HCEC 1CT (cell line): ENCODE data around the gene ACTN4.

Experiments used
- DNase-seq: peaks from one replicate; pipeline ENCODE4 v3.0.0-alpha.2; 2017

ACTN4 gene

DNA sequence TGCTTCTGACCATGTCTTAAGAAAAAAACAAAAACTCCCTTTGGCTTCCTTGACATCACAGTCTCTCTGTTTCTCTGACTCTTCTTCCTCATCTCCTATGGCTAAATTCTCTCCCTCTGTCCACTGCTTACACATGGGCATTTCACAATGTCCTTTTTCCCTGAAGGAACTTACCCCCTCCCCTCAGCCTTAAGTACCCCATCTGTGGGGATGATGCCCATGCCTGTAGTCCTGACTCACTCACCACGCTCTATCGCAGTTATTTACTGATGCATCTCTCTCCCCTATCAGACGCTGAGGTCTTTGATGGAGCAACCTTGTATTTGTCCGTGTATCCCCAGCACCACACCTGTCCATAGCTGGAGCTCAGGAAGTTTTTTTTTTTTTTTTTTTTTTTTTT, 32.4 kb downstream of the ACTN4 start:
- peak; percentile 22 for DNase-seq

DNA sequence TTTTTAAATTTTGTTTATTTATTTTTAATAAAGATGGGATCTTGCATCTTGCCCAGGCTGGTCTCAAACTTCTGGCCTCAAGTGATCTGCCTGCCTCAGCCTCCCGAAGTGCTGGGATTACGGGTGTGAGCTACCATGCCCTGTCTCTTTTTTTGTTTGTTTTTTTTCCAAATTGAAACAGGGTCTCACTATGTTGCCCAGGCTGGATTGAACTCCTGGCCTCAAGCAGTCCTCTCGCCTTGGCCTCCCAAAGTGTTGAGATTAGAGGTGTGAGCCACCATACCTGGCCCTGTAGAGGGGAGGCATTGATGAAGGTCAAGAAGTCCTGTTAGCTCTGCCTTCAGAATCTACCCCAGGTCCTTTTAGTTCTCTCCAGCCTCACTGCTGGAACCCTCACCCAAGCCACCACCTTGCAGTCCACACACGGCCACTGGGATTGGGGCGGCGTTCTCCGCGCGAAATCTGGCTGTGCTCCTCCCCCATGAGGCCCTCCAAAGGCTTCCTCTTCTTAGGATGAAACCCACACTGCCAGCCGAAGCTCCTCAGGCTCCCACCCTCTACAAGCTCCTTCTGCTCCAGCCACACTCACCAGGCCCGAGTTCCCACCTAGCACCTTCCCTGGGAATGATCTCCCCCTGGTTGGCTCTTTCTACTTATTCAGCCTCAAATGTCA, 34.9 kb downstream of the ACTN4 start:
- DNase-seq: no peak

DNA sequence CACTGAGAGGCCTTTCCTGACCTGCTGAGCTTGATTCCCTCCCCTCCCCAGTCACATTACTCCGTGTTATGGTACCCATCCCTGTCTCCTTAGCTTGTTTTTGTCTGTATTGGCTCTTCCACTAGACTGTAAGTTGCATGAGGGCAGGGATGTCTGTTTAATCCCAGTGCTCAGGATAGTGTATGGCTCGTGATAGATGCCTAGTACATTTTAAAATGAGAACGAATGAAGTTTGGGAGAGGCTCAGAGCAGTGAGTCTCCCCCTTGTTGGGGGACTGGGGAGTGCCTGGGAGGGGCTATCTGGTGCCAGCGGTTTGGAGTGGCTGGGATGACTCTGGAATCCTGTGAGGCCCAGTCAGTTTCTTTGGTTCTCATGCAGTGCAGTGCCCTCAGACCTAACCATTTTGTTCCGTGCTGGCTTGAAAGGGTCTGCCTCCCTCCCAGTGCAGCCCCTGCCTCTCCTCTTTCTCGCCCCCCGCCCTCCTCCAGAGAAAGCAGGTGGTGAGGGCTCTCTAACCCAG, 35.5 kb downstream of the ACTN4 start:
- DNase-seq: no peak

DNA sequence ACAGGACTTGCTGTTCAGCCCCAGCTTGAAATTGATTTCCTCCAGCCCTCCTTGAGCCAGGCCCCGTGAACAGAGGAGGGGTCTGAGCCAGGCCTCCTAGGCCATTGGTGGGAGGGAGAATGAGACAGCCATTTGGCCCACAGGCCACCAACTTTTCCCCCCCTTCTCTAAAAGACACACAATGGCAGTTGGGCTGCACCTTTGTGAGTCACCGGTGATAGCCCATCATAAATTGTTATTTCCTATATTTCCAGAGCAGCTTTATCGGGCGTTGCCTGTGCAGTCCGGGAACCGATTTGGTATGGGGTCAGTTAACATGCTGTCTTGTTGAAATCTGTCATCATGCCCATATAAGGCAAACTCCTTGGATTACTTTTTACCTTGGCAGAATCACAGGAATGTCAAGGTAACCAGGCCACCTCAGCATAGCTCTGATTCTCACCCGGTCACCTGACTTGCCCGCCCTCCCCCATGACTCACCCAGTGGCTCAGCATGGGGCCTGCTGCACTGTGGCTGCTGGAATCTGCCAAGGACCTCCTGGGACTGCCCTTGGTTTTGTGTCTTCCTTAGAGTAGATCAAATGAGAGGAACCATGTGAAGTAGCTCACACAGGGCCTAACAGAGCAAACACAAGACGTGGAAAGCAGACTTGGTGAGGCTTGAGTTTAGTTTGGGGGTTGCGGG, 36.1 kb downstream of the ACTN4 start:
- peak; percentile 86 for DNase-seq

DNA sequence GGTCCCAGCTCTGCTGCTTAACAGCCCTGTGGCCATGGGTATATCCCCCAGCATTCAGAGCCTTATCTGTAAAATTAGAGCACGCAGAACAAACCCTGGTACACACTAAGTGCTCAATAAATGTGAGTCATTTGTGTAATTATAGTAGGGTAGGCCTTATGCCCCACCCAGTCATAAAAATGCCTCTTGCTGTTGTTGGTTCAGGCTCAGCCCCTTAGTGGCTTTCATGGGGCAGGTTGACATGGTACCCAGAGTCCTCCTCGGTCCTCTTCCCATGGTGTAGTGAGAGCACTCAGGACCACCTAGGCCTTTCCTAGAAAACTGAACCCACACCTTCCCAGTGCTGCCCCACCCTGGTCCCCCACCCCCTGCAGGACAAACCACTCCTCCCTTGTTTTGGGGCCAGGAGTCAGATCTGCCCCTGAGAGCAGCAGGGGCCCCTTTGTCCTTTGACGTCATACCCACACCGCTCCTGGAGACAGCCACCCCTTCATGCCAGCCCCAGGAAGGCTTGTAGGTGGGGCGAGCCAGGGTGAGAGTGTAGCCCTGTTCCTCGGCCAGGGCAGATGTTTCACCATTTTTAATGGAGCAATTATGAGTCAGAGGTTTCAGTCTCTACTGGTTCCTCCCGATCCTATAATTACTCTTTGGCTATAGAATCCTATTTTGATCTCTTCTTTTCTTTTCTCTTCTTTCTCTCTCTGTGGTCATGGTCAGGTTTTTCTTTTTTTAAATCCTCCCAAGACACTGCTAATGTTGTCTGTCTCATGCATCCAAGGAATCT, 36.8 kb downstream of the ACTN4 start:
- DNase-seq: peak; percentile 94

DNA sequence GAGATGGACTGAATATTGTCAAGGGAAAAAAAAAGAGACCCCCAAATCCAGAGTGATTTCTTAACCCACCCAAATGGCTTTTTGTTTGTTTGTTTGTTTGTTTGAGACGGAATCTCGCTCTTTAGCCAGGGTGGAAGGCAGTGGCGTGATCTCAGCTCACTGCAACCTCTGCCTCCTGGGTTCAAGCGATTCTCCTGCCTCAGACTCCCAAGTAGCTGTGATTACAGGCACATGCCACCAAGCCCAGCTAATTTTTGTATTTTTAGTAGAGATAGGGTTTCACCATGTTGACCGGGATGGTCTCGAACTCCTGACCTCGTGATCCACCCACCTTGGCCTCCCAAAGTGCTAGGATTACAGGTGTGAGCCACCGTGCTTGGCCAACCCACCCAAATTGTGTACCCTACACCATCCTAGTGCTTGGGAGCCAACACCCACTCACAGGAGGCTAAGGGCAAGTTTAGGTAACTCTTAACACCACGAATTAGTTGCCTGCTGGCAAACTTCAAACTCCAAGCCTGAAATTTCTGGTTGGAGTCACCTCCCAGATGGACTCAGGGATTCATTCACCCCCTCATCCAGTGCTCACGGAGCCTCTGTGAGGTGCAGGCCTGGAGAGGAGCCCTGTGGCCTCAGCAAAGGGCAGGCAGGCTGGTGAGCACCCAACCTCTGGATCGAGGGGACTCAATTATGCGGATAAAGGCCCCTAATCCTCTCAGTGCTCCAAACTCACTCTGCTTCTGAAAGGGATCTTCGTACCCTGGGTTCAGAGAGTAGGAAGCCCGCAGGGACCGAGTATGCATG, 37.6 kb downstream of the ACTN4 start:
- DNase-seq: no peak

DNA sequence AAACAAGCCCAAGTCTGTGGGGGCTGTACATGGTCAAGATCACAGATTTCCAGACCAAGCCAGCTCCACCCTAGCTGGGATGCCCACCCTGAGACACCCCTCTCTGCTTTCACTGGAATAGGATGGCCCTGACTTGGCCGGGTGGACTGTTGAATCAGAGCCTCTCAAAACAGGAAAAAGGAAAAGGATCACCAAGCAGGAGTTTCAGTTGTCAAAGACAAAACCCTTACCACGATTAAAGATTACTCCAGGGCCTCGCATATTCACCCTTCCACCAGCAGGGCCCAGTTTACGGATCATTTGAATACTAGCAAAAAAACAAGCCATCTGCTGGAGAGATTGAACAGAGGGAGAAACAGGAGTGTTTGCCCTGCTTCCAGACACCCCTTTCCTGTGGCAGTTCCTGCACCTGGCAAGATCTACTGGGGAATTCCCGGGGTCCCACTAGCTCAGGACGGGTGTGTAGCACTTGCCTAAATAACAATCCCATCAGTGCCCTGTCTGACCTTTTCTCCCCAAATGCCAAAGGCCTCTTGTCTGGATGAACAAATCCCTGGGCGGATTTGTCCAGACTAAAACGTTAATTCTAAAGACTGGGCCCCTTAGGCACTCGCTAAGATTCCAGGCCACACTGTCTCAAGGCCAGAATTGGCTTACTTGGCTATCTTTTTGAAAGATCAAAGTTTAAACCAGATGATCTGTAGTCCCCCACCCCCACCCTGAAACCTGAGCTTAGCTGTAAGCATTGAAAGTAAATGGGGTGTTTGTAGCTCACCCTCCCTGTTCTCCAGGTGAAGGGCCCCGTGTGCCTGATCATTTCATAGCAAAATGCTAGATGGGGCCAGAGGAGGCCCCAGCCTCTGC, 38.4 kb downstream of the ACTN4 start:
- DNase-seq: peak; percentile 60

DNA sequence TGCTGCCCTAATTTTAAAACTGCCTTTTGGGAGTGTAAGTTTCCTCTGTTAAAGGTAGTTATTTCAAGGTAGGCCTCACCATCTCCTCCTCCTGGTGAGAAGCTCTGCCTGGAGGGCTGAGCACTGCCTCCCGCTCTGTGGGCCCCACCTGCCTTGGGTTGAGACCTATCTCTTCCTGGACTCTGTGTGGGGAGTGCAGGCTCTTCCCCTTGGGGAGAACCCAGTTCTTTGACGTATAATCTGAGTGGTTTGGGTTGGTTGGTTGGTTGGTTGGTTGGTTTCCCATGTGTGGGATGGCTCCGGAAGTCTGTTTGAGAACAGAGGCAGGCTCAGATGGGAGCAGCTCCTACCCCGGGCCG, 39.1 kb downstream of the ACTN4 start:
- DNase-seq: no peak

DNA sequence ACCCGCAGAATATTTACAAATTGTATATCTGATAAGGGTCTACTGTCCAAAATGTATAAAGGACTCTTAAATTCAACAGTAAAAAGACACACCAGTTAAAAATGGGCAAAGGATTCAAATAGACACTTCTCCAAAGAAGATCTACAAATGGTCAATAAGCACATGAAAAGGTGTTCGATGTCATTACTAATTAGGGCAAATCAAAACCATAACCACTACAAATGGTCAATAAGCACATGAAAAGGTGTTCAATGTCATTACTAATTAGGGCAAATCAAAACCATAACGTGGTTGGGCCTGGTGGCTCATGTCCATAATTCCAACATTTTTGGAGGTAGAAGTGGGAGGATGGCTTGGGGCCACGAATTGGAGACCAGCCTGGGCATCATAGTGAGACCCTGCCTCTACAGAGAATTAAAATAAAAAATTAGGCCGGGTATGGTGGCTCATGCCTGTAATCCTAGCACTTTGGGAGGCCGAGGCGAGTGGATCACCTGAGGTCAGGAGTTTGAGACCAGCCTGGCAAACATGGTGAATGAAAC, 40.5 kb downstream of the ACTN4 start:
- DNase-seq: no peak

DNA sequence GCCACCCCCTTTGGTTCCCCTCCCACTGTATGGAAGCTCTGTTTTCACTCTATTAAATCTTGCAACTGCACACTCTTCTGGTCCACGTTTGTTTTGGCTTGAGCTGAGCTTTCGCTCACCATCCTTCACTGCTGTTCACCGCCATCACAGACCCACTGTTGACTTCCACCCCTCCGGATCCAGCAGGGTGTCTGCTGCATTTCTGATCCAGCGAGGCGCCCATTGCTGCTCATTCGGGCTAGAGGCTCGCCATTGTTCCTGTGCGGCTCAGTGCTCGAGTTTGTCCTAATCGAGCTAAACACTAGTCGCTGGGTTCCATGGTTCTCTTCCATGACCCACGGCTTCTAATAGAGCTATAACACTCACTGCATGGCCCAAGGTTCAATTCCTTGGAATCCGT, 42.7 kb downstream of the ACTN4 start:
- DNase-seq: no peak

DNA sequence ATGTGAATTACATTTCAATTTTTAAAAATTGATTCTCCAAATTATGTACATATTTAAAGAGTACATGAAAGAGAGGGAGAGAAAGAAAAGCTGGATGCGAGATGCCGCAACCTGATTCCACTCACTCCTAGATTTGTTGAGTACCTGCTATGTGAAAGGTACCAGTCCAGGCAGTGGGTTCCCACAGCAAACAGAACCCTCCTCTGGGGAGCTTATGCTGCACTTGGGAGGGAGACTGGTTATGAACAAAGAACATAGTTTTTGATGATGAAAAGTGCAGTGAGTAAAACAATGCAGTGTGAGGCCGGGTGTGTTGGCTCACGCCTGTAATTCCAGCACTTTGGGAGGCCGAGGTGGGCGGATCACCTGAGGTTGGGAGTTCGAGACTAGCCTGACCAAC, 43.4 kb downstream of the ACTN4 start:
- DNase-seq: peak; percentile 39

DNA sequence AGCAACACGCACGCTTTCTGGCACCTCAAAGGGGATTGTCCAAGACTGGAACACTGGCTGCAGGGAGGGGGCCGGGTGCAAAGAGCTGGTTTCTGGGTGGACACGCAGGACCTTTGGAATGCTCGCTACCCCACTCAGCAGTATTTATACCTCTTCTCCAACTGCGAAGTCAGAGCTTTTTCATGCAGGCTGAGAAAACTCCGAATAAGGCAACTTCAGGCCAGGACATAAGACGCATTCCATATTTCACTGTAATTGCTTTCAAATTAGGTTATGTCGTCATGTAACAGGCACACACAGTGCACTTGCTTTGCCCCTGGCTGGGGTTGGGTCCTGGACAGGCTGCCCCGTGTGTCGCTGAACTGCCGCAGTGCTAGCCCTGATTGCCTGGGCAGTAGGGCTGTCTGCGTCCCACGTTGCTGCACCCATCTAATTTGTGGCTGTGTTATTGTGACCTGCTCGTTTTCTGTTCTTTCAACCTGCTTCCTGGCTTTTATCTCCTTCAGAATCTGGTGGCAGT, 44.5 kb downstream of the ACTN4 start:
- peak; percentile 100 for DNase-seq

DNA sequence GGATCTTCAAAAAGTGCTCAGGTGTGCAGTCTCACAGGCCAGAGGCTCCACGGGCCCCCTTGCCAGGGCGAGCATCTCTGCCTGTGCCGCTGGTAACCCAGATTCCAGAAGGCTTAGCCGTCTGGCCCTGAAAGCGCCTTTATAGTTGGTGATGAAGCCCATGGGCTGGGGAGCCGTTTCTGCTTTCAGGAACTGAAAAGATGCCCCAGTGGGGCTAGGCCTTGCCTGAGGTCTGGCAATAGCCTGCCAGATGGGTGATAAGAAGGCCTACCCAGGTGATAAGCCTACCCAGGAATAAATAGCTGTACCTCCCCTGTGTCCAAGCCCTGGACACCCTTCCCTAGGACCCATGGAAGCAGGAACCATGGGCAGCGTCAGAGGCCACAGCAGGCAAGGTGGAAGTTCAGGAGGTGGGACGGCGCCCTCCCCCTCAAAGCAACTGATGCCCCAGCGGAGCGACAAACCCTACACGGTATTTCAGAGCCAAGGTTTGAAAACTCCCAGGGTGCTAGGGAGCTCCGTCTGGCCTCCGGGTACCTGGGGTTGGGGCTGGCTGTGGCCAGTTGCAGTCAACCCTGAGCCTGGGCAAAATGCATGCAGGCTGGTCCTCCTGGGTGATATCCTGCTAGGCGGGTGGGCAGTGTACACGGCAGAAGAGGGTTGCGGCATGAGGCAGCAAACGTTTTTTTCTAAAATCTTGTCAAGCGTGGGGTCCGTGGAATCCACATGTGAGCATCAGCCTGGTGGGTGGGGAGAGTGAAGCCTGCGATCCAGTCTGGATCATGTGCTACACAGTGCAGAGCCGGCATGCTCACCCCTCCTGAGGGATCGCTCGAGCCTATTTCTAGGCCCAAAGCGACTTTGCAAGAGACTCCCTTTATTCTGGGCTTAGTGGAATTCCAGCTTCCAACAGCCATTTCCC, 45.3 kb downstream of the ACTN4 start:
- DNase-seq: no peak

DNA sequence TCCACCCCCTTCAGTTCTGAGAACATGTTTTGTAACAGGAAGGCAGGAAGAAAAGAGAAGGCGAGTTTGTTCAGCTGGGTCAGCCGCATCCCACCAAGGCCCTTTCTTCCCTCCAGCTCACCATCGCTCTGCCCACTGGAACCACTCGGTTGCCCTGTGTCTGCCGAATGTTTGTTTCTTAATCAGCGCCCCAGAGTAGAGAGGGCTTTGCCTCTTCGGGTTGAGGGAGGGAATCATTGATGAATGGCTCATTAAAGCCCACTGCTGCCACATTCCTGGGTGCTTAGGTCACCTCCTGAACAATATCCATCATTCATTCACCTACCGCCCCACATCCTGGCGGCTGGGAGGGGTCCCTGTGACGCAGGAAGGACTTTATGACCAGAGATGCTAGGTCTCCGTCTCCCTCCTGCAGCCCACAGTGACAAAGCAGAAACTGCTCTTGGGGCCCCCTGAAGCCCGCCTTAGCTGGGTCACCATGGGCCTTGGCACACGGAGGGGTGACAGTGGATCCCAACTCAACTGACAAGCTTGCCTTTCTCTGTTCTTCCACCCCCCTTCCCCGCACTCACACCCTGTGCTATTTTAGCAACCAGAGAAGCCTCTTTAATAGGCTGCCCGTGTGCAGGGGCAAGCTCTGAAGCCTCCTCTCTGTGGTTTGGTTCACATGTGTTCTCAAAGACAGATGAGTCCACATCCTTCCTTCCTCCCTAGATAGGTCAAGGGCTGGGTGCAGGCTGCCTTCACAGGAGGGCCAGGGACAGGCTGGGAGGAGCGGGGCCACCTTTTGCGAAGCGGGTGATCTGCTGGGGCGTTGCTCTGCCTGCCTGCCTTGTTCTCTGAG, 46.2 kb downstream of the ACTN4 start:
- peak; percentile 84 for DNase-seq

DNA sequence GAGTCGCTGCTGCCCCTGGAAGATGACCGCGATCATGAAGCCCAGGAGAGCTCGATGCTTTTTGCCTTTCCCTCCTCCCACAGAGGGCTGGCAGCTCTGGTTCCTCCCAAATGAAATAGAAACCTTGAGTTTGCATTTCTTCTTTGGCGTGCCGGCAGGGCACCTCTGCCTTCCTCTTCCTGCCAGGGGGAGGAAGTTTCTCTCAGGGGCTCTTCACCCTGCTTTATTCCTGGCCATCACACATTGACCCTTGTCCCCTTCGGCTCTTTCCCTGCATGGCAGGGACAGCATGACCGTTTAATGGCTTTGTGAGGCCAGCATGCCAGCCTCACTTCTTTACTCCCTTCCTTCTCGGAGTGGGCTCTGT, 47.9 kb downstream of the ACTN4 start:
- no peak for DNase-seq

DNA sequence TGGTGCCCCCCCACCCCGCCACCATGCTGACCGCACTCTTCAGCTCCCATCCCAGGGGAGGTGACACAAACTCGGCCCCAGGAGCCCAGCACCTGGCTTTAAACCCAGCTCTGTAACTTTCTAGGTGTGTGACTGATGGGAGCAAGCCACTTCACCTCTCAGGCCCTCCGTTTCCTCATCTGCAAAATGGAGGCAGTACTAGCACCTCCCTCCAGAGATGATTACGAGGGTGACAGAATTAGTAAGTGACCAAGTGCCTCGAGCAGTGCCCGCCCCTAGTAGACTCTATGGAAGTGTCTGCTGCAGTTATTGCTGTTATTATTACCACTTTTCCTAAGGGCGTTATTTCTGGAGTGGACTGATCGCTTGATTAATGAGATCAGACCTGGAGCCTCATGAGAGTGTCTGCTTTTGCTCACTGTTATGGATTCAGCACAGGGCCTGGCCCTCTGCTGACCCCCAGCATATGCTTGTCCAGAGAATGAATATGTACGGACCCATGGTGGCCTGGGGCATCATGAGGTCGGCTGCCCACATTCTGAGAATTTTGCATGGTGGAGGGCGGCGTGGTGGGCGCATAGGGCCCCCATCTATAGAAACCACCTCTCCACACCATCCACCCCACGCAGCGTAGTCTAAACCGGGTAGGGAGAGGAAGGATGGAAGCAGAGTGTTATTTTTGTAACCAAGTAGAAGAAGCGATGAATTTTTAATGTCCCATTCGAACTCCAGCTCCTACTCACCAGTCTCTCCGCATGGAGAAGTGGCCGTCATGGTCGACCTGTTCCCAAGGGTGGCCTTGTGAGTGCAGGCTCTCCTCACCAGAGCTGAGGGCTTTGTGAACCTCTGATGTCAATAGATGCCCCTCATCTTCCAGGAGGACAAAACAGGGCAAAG, 48.6 kb downstream of the ACTN4 start:
- no peak for DNase-seq

DNA sequence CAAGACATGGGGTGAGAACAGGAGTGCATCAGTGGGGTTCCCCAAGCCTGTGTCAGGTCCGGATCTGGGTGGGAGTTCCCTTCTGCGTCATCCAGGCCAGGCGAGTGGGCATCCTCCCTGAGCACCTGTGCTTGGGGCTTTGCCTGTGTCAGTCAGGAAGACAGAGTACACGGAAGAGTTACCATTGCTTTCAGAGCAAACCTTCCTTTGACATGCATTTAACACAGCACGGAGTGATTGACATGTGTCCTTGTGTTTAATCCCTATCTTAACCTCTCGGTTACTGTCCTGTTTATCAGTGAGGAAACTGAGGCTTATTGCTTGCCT, 49.2 kb downstream of the ACTN4 start:
- no peak for DNase-seq

DNA sequence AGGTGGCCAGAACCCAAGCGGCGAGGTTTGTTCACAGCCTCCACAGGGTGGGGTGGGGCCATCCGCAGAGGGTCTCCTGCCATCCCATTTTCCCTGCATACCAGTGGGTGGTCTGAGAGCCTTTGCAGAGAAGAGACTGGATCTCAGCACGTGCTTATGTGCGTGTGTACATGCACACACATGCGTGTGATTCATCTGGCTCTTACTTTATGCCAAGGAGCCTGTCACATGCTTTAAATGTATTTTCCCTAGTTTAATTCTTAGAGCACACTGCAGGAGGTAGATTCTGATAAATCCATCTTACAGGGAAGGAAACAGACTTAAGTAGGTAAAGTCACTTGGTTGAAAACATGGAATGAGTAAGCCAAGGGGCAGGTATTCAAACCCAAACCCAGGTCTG, 49.7 kb downstream of the ACTN4 start:
- no peak for DNase-seq
